ENCODE results near the gene SLC29A1. TPM values are rescaled to one million over a fixed set of nuclear protein-coding genes. Genes with fewer than 3 reads are reported as not detected.

SLC29A1 gene
- polyA plus RNA-seq, 1 donor: 47.4 TPM

- WGBS (ENCODE audit: insufficient coverage, low lambda C conversion rate): no CpG with 5 or more reads among the region's 6 CpGs
Measured at GRCh38 chr6:44207966-44208365, 15.4 kb upstream of the SLC29A1 start.

GRCh38 chr6:44211284-44211683 is 12.1 kb upstream of the SLC29A1 start:
- no peak overlapping the region for H3K4me3 ChIP-seq (ENCODE audit: low read length)
- no peaks in the 10 kb centered on the region for H3K4me1 ChIP-seq (ENCODE audit: control insufficient read depth, insufficient read depth, low read length)
- no peak for DNase-seq
- no peaks in the 10 kb centered on the region for H3K27me3 ChIP-seq (ENCODE audit: control insufficient read depth, insufficient read depth, low read length)
- H3K9me3 ChIP-seq (ENCODE audit: control insufficient read depth, low read depth, low read length): no peaks in the 10 kb centered on the region
- no peaks in the 10 kb centered on the region for H3K36me3 ChIP-seq (ENCODE audit: control insufficient read depth, insufficient read depth, low read length)
- WGBS (ENCODE audit: insufficient coverage, low lambda C conversion rate): 83% methylated on average over 1 of the region's 3 CpGs
- no peak overlapping the region for H3K27ac ChIP-seq (ENCODE audit: low read length)

More at GRCh38 chr6:44207966-44208365, 15.4 kb upstream of the SLC29A1 start:
- Histone ChIP-seq H3K4me1 (ENCODE audit: control insufficient read depth, insufficient read depth, low read length) (peaks cover 6% of the 10 kb centered on the region), H3K4me3 (ENCODE audit: low read length) (no peak overlapping the region), H3K9me3 (ENCODE audit: control insufficient read depth, low read depth, low read length) (no peaks in the 10 kb centered on the region), H3K27ac (ENCODE audit: low read length) (no peak overlapping the region), H3K36me3 (ENCODE audit: control insufficient read depth, insufficient read depth, low read length) (no peaks in the 10 kb centered on the region), H3K27me3 (ENCODE audit: control insufficient read depth, insufficient read depth, low read length) (no peaks in the 10 kb centered on the region)
- DNase-seq: no peak

- Histone ChIP-seq H3K9me3 (ENCODE audit: control insufficient read depth, low read depth, low read length) (peaks cover 2% of the 10 kb centered on the region), H3K36me3 (ENCODE audit: control insufficient read depth, insufficient read depth, low read length) (no peaks in the 10 kb centered on the region), H3K4me3 (ENCODE audit: low read length) (no peak overlapping the region), H3K4me1 (ENCODE audit: control insufficient read depth, insufficient read depth, low read length) (peaks cover 21% of the 10 kb centered on the region), H3K27me3 (ENCODE audit: control insufficient read depth, insufficient read depth, low read length) (no peaks in the 10 kb centered on the region), H3K27ac (ENCODE audit: low read length) (no peak overlapping the region)
- WGBS (ENCODE audit: insufficient coverage, low lambda C conversion rate): no CpG with 5 or more reads among the region's 6 CpGs
- no peak for DNase-seq
Measured at GRCh38 chr6:44214307-44214706, 9.1 kb upstream of the SLC29A1 start.

GRCh38 chr6:44216677-44217331 is 6.6 kb upstream of the SLC29A1 start, which contains the start of gene MYMX:
MYMX (plus strand) TSS chr6:44216926; CDS start chr6:44217472, 546 bp downstream.
- H3K27me3 ChIP-seq (ENCODE audit: control insufficient read depth, insufficient read depth, low read length): no peaks in the 10 kb centered on the region
- peaks cover 32% of the 10 kb centered on the region for H3K4me1 ChIP-seq (ENCODE audit: control insufficient read depth, insufficient read depth, low read length)
- no peak within 1 kb of the TSS for H3K27ac ChIP-seq (ENCODE audit: low read length)
- no CpG with 5 or more reads among the region's 7 CpGs for WGBS (ENCODE audit: insufficient coverage, low lambda C conversion rate)
- peak in 1 of 2 donors; percentile 47 for DNase-seq
- no peak within 1 kb of the TSS for H3K4me3 ChIP-seq (ENCODE audit: low read length)
- no peaks in the 10 kb centered on the region for H3K36me3 ChIP-seq (ENCODE audit: control insufficient read depth, insufficient read depth, low read length)
- H3K9me3 ChIP-seq (ENCODE audit: control insufficient read depth, low read depth, low read length): peaks cover 2% of the 10 kb centered on the region

- no peaks in the 10 kb centered on the region for H3K27me3 ChIP-seq (ENCODE audit: control insufficient read depth, insufficient read depth, low read length)
- WGBS (ENCODE audit: insufficient coverage, low lambda C conversion rate): no CpG with 5 or more reads among the region's 16 CpGs
- no peak overlapping the region for H3K27ac ChIP-seq (ENCODE audit: low read length)
- peaks cover 2% of the 10 kb centered on the region for H3K9me3 ChIP-seq (ENCODE audit: control insufficient read depth, low read depth, low read length)
- no peaks in the 10 kb centered on the region for H3K36me3 ChIP-seq (ENCODE audit: control insufficient read depth, insufficient read depth, low read length)
- no peak for DNase-seq
- no peak overlapping the region for H3K4me3 ChIP-seq (ENCODE audit: low read length)
- peaks cover 34% of the 10 kb centered on the region for H3K4me1 ChIP-seq (ENCODE audit: control insufficient read depth, insufficient read depth, low read length)
Measured at GRCh38 chr6:44217332-44218143, 5.9 kb upstream of the SLC29A1 start.

GRCh38 chr6:44219053-44219814 is 4.2 kb upstream of the SLC29A1 start:
- peak; percentile 79 to 88 for DNase-seq
- H3K4me3 ChIP-seq (ENCODE audit: low read length): peak overlapping the region; percentile 55
- H3K4me1 ChIP-seq (ENCODE audit: control insufficient read depth, insufficient read depth, low read length): peaks cover 47% of the 10 kb centered on the region
- peak overlapping the region; percentile 70 for H3K27ac ChIP-seq (ENCODE audit: low read length)
- WGBS (ENCODE audit: insufficient coverage, low lambda C conversion rate): no CpG with 5 or more reads among the region's 45 CpGs
- peaks cover 2% of the 10 kb centered on the region for H3K9me3 ChIP-seq (ENCODE audit: control insufficient read depth, low read depth, low read length)
- H3K36me3 ChIP-seq (ENCODE audit: control insufficient read depth, insufficient read depth, low read length): no peaks in the 10 kb centered on the region
- peaks cover 2% of the 10 kb centered on the region for H3K27me3 ChIP-seq (ENCODE audit: control insufficient read depth, insufficient read depth, low read length)

- WGBS (ENCODE audit: insufficient coverage, low lambda C conversion rate): no CpG with 5 or more reads among the region's 28 CpGs
- no peaks in the 10 kb centered on the region for H3K36me3 ChIP-seq (ENCODE audit: control insufficient read depth, insufficient read depth, low read length)
- no peak for DNase-seq
- peak overlapping the region; percentile 55 for H3K4me3 ChIP-seq (ENCODE audit: low read length)
- H3K27me3 ChIP-seq (ENCODE audit: control insufficient read depth, insufficient read depth, low read length): peaks cover 2% of the 10 kb centered on the region
- peaks cover 54% of the 10 kb centered on the region for H3K4me1 ChIP-seq (ENCODE audit: control insufficient read depth, insufficient read depth, low read length)
- peak overlapping the region; percentile 23 for H3K27ac ChIP-seq (ENCODE audit: low read length)
- peaks cover 2% of the 10 kb centered on the region for H3K9me3 ChIP-seq (ENCODE audit: control insufficient read depth, low read depth, low read length)
Measured at GRCh38 chr6:44219815-44220784, 3.3 kb upstream of the SLC29A1 start.

- no CpG with 5 or more reads among the region's 4 CpGs for WGBS (ENCODE audit: insufficient coverage, low lambda C conversion rate)
- Histone ChIP-seq H3K9me3 (ENCODE audit: control insufficient read depth, low read depth, low read length) (peaks cover 2% of the 10 kb centered on the region), H3K4me1 (ENCODE audit: control insufficient read depth, insufficient read depth, low read length) (peaks cover 61% of the 10 kb centered on the region), H3K4me3 (ENCODE audit: low read length) (no peak overlapping the region), H3K36me3 (ENCODE audit: control insufficient read depth, insufficient read depth, low read length) (no peaks in the 10 kb centered on the region), H3K27ac (ENCODE audit: low read length) (peak overlapping the region; percentile 19), H3K27me3 (ENCODE audit: control insufficient read depth, insufficient read depth, low read length) (peaks cover 2% of the 10 kb centered on the region)
- no peak for DNase-seq
Measured at GRCh38 chr6:44220913-44221290, 2.5 kb upstream of the SLC29A1 start.

- Histone ChIP-seq H3K27me3 (ENCODE audit: control insufficient read depth, insufficient read depth, low read length) (peaks cover 2% of the 10 kb centered on the region), H3K27ac (ENCODE audit: low read length) (peak overlapping the region; percentile 42), H3K9me3 (ENCODE audit: control insufficient read depth, low read depth, low read length) (peaks cover 2% of the 10 kb centered on the region), H3K36me3 (ENCODE audit: control insufficient read depth, insufficient read depth, low read length) (no peaks in the 10 kb centered on the region), H3K4me3 (ENCODE audit: low read length) (no peak overlapping the region), H3K4me1 (ENCODE audit: control insufficient read depth, insufficient read depth, low read length) (peaks cover 65% of the 10 kb centered on the region)
- DNase-seq: peak; percentile 78 to 83
- no CpG with 5 or more reads among the region's 4 CpGs for WGBS (ENCODE audit: insufficient coverage, low lambda C conversion rate)
Measured at GRCh38 chr6:44221291-44221960, 2.0 kb upstream of the SLC29A1 start.

Data from large intestine (tissue), 3 donors.